Sigmoid colon (tissue), 4 donors: ENCODE measurements around the gene SLC6A8.

Source experiments
- POLR2AphosphoS5 ChIP-seq, 4 donors: sonication (generic); formaldehyde crosslinking; IDR thresholded peaks; one replicate each; pipeline ENCODE4 v1.6.1; 2017; ENCODE audit warnings: antibody characterized with exemption in 4 of 4
- TF ChIP-seq, protein P1 (sequence below), 4 experiments: fragments of 450-650 bp in 3 of 4; fragments of 200-600 bp in 1 of 4; IDR thresholded peaks; one replicate each; pipeline ENCODE4 v1.5.1; 2016 to 2019; ENCODE audit warnings: antibody characterized with exemption in 4 of 4, mild to moderate bottlenecking in 3 of 4, moderate library complexity in 2 of 4

- TF ChIP-seq, protein P1, sequence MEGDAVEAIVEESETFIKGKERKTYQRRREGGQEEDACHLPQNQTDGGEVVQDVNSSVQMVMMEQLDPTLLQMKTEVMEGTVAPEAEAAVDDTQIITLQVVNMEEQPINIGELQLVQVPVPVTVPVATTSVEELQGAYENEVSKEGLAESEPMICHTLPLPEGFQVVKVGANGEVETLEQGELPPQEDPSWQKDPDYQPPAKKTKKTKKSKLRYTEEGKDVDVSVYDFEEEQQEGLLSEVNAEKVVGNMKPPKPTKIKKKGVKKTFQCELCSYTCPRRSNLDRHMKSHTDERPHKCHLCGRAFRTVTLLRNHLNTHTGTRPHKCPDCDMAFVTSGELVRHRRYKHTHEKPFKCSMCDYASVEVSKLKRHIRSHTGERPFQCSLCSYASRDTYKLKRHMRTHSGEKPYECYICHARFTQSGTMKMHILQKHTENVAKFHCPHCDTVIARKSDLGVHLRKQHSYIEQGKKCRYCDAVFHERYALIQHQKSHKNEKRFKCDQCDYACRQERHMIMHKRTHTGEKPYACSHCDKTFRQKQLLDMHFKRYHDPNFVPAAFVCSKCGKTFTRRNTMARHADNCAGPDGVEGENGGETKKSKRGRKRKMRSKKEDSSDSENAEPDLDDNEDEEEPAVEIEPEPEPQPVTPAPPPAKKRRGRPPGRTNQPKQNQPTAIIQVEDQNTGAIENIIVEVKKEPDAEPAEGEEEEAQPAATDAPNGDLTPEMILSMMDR (IDR thresholded peaks at IDR 0.05), result no peak
- no peak for TF ChIP-seq POLR2AphosphoS5 (IDR thresholded peaks at IDR 0.05)
Observed at GRCh38 chrX:153645921-153646488, 41.7 kb upstream of the SLC6A8 start.
